ENCODE measurements around the gene BCL2L11. TPM values are rescaled to one million over a fixed set of nuclear protein-coding genes. Genes with fewer than 3 reads are reported as not detected.

The BCL2L11 gene
- total and polyA plus RNA-seq, 2 experiments from 2014 or later: 12.3 to 25.3 TPM

GRCh38 chr2:111164078-111164477 is 43.4 kb downstream of the BCL2L11 start:
- Histone ChIP-seq H3K9me3 (ENCODE audit: low read depth) (no peaks in the 10 kb centered on the region), H3K36me3 (replicated peaks; ENCODE audit: insufficient read depth, low read depth) (no peaks in the 10 kb centered on the region), H3K9me2 (replicated peaks; ENCODE audit: insufficient read depth) (no peaks in the 10 kb centered on the region), H2AFZ (no peak overlapping the region), H3K27ac (no peak overlapping the region), H3K4me1 (ENCODE audit: insufficient read depth) (peaks cover 29% of the 10 kb centered on the region), H4K20me1 (ENCODE audit: insufficient read depth, poor library complexity, severe bottlenecking) (peaks cover 34% of the 10 kb centered on the region), H3K4me3 (no peak overlapping the region), H3K27me3 (no peaks in the 10 kb centered on the region), H3K4me2 (no peak overlapping the region), H3K79me2 (peaks cover 31% of the 10 kb centered on the region)
- DNase-seq (ENCODE audit: low spot score): no peak
- TF ChIP-seq CTCF (IDR thresholded peaks at IDR 0.05; ENCODE audit: poor library complexity): no peak
- no peak for TF ChIP-seq EZH2phosphoT487 (IDR thresholded peaks at IDR 0.05; ENCODE audit: low read depth, severe bottlenecking, unreplicated experiment)
- no peak for TF ChIP-seq EZH2 (IDR thresholded peaks at IDR 0.05; ENCODE audit: borderline replicate concordance)
- WGBS (ENCODE audit: low lambda C conversion rate, missing lambda C conversion rate): 81% methylated on average over 12 of the region's 12 CpGs

GRCh38 chr2:111165084-111165483 is 44.4 kb downstream of the BCL2L11 start:
- H2AFZ ChIP-seq: no peak overlapping the region
- no peaks in the 10 kb centered on the region for H3K9me3 ChIP-seq (ENCODE audit: low read depth)
- no peaks in the 10 kb centered on the region for H3K36me3 ChIP-seq (replicated peaks; ENCODE audit: insufficient read depth, low read depth)
- no peak for DNase-seq (ENCODE audit: low spot score)
- H3K4me2 ChIP-seq: no peak overlapping the region
- no peaks in the 10 kb centered on the region for H3K27me3 ChIP-seq
- peaks cover 29% of the 10 kb centered on the region for H3K4me1 ChIP-seq (ENCODE audit: insufficient read depth)
- H3K27ac ChIP-seq: no peak overlapping the region
- no peaks in the 10 kb centered on the region for H3K9me2 ChIP-seq (replicated peaks; ENCODE audit: insufficient read depth)
- H3K79me2 ChIP-seq: peaks cover 24% of the 10 kb centered on the region
- H3K4me3 ChIP-seq: no peak overlapping the region
- 94% methylated on average over 7 of the region's 7 CpGs for WGBS (ENCODE audit: low lambda C conversion rate, missing lambda C conversion rate)
- TF ChIP-seq CTCF (IDR thresholded peaks at IDR 0.05; ENCODE audit: poor library complexity) (no peak), EZH2phosphoT487 (IDR thresholded peaks at IDR 0.05; ENCODE audit: low read depth, severe bottlenecking, unreplicated experiment) (no peak), EZH2 (IDR thresholded peaks at IDR 0.05; ENCODE audit: borderline replicate concordance) (no peak)
- H4K20me1 ChIP-seq (ENCODE audit: insufficient read depth, poor library complexity, severe bottlenecking): peaks cover 24% of the 10 kb centered on the region

- DNase-seq (ENCODE audit: low spot score): no peak
- H4K20me1 ChIP-seq (ENCODE audit: insufficient read depth, poor library complexity, severe bottlenecking): peaks cover 15% of the 10 kb centered on the region
- no peaks in the 10 kb centered on the region for H3K36me3 ChIP-seq (replicated peaks; ENCODE audit: insufficient read depth, low read depth)
- TF ChIP-seq EZH2phosphoT487 (IDR thresholded peaks at IDR 0.05; ENCODE audit: low read depth, severe bottlenecking, unreplicated experiment) (no peak), EZH2 (IDR thresholded peaks at IDR 0.05; ENCODE audit: borderline replicate concordance) (no peak), CTCF (IDR thresholded peaks at IDR 0.05; ENCODE audit: poor library complexity) (no peak)
- H3K4me3 ChIP-seq: no peak overlapping the region
- no peak overlapping the region for H3K4me2 ChIP-seq
- no peak overlapping the region for H2AFZ ChIP-seq
- 88% methylated on average over 5 of the region's 5 CpGs for WGBS (ENCODE audit: low lambda C conversion rate, missing lambda C conversion rate)
- no peaks in the 10 kb centered on the region for H3K9me2 ChIP-seq (replicated peaks; ENCODE audit: insufficient read depth)
- H3K79me2 ChIP-seq: peaks cover 17% of the 10 kb centered on the region
- peaks cover 20% of the 10 kb centered on the region for H3K4me1 ChIP-seq (ENCODE audit: insufficient read depth)
- H3K27ac ChIP-seq: no peak overlapping the region
- H3K9me3 ChIP-seq (ENCODE audit: low read depth): no peaks in the 10 kb centered on the region
- H3K27me3 ChIP-seq: no peaks in the 10 kb centered on the region
Measured at GRCh38 chr2:111166115-111166514, 45.4 kb downstream of the BCL2L11 start.

Data from hepatocyte (in vitro differentiated cells).